GM18502 (cell line): ENCODE results near the gene CACNB4.

Source experiments
- ATAC-seq: cut with Tn5 transposase; IDR thresholded peaks from one replicate; pipeline ENCODE4 v1.9.1; 2021; ENCODE audit warnings: mild to moderate bottlenecking; ENCODE audit not compliant: unreplicated experiment, poor library complexity

The CACNB4 gene

GRCh38 chr2:151842830-151843690 lies 255.8 kb downstream of the CACNB4 start:
- ATAC-seq, result peak; percentile 27

DNA sequence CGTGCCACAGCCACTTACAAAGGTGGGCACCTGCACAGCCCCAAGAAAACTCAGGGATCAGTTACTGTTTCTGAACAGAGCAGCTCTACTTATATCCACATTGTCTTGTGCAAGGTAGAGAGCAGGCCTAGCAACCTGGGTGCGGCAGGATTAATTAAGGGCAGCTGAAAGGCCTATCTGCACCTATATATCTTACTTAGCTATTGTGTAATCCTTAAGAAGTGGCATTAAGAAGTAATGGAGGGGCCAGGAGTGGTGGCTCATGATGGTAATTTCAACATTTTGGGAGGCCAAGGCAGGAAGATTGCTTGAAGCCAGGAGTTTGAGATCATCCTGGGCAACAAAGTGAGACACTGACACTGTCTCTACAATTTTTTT lies 257.8 kb downstream of the CACNB4 start:
- ATAC-seq, result no peak

GRCh38 chr2:151840216-151841046 lies 258.4 kb downstream of the CACNB4 start:
- ATAC-seq, result peak; percentile 98

GRCh38 chr2:151837926-151838325 lies 260.9 kb downstream of the CACNB4 start:
- ATAC-seq, result no peak

DNA sequence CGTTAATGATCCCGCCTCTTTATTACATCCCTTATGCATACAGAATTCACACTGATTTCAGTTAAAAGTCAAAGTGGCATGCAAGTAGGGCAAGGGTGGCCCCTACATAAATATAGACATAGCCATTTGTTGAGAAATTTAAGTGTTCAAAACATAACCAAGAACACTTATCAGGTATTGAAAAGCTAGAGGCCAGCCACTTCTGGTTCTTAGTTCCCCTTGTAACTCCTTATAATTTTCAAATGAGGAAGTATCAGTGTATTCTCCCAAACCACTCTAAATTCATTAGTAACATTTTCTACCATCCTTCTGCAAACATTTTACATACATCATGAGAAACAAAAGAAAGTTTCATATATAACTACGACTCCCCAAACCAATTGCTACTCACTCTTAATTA lies 264.9 kb downstream of the CACNB4 start:
- ATAC-seq, result peak; percentile 82

DNA sequence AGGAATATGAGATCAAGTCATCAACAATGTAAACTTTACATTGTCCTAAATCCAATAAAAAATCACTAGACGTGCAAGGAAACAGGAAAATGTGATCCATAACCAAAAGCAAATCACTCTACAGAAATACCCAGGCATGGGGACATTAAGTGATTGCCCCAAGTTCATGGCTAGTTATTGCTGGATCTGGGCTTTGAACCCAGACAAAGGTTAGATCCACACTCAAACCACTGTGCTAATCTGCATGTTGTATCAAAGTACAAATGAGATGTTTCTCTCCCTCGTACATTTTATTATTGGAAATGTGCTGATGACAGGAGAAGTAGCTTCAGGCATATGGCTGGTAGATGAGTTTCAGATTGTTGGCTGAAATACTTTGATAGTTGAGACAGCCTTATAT lies 267.9 kb downstream of the CACNB4 start:
- ATAC-seq, result no peak

DNA sequence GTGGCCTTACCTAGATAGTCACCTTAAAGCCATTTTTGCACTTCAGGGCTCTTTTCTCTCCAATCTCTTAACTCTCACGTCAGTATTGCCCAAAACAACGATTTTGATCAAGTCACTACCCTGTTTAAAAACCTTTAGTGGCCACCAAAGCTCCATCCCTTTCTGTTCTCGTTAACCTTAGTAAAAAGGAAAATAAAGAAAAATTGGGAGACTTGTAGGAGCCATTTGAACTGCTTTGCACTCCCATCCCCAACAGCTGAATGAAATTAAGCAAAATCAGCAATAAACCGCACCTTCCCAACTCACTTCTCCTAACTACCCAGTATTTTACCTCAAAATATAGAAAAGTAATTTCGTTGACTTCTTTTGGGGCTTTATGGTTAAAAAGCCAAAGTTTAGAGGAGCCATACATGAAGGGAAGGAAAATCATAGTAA lies 269.9 kb downstream of the CACNB4 start:
- no peak for ATAC-seq

GRCh38 chr2:151828143-151828889 lies 270.5 kb downstream of the CACNB4 start, which contains the start of gene ARL5A:
TSS of gene ARL5A (minus strand) at chr2:151828421. CDS start at chr2:151828176, 245 bp downstream.
- ATAC-seq, result peak; percentile 95

DNA sequence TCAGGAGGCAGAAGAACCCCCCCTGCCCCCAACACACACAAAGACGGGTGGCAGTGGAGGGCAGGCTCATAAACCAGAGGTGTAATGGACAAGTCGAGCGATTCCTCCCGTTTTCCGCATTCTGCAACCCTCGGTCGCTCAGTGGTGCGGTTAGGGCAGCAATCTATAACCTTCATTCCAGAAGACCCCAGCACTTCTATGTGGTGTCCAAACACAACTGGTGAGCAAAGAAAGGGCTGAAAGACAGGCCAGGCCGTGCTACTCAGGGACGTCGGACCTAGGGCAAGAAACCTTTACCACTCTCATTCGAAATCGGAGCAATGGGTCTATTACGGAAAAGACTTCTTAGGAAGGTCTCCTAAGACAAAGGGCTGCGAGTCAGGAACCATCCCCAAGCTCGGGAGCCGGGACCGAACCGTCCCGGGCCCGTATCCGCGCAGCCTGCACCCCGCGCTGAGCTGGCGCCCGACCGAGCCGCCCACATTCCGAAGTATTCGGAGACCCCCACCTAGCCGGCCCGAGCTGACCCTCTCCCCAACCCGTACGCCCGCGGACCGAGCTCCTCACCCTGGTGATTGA lies 271.2 kb downstream of the CACNB4 start:
- peak; percentile 34 for ATAC-seq

GRCh38 chr2:151826737-151827157 lies 272.1 kb downstream of the CACNB4 start:
- ATAC-seq, result no peak

DNA sequence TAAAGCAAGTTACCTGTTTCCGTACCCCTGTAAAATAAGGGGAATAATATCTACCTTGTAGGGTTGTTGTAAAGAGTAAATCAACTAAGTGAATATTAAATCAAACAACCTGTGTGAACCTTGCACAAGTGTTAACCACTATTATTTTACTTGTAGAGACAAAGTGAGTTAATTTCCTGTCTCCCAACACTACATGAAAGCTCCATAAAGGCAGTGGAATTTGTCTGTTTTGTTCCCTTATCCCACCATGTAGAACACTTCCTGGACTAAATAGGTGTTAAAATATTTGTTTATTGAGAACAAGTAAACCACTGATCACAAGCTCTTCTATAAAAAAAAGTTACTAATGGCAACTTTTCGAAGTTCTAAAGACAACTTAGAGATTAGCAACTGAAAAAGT lies 274.0 kb downstream of the CACNB4 start:
- no peak for ATAC-seq

- ATAC-seq, result no peak
These were observed 275.2 kb downstream of the CACNB4 start for GRCh38 chr2:151823651-151824050.

DNA sequence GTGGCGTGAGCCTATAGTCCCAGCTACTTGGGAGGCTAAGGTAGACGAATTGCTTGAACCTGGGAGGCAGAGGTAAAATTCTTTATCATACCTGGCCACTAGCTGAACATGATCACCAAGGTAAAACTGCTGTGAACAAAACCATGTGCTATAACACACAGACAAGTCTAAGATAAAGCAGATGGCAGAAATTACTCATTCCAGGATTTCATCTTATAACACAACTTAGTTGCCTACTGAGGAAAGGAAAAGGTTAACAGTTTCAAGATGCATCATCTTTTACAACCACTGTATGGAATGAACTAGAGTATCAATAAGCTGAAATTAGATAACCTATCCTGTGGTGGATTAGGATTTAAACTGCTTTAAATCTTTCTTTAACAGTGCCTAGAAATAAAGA lies 278.9 kb downstream of the CACNB4 start:
- ATAC-seq, result peak; percentile 80

- no peak for ATAC-seq
These were observed 280.9 kb downstream of the CACNB4 start for GRCh38 chr2:151817929-151818328.

- ATAC-seq, result no peak
These were observed 282.0 kb downstream of the CACNB4 start for GRCh38 chr2:151816843-151817242.

DNA sequence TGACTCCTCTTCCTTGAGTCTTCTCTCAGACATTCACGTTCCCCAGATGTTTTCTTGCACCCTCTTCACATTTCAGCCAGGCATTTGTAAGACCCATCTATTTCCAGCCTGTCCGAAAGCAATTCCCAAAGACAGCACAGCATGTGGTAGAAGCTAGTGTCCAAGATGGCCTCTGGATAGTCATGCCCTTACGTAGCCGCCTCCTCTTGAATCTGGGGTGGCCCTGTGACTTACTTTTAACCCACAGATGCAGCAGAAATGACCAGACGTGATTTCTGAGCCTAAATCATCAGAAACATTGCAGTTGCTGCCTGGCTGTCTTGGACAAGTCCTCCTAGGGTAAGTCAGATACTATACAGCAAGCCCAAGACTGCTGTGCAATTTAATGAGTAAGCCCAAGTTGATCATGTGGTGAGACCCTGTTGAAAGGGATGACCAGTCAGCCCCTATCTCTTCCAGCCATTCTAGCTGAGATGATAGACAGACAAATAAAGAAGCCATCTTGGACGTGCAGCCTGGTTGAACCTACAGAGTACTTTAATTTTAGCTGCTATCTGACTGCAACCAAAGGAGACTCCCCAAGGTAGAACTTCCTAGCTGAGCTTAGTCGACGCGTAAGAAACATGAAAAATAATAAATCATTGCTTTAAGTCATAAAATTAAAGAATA lies 282.9 kb downstream of the CACNB4 start:
- ATAC-seq, result no peak

DNA sequence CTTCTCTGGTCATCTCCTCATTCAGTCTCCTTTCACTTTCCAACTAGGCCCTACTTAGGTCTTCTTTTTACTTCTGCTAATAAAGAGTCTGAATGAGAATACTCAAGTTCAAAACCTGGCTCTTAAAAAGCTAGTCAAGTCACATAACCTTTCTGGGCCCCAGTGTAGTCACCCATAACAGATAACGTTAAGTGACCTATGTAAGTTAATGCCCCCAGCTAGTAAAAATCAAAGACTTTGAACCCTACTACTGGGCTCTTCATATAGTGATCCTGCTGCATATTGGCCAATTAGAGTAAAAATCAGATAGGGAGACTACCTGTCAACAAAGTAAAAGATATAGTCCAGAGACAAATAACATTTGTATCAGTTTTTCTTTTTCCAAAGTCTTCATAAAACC lies 288.4 kb downstream of the CACNB4 start:
- no peak for ATAC-seq

- no peak for ATAC-seq
These were observed 289.8 kb downstream of the CACNB4 start for GRCh38 chr2:151809073-151809383.

DNA sequence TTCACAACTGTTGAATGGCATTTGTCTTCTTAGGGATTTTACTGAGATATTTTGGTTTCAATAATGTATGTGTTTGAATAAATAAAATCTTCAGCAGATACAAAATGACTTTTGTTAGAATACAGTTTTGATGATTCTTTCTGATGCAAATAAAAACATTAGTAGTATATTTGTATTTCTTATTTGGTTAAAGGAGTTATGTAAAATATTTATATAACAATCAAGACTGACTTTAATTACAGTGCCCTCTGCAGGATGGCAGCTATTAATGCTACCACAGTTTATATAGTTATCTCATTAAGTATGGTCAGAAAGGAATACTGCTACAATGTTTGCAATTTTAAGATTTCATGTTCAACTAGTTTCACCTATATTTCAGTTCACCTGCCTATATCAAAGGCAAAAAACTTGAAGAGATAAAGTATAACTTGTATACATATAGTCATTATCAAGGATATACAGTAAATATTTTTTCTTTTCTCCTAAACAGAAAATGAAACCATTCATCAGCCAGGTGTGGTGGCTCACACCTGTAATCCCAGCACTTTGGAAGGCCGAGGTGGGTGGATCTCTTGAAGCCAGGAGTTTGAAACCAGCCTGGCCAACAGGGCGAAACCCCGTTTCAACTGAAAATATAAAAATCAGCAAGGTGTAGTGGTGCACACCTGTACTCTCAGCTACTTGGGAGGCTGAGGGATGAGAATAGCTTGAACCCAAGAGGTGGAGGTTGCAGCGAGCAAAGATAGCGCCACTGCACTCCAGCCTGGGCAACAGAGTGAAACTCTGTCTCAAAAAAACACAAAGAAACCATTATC lies 290.4 kb downstream of the CACNB4 start:
- ATAC-seq, result no peak
